Neural cell (in vitro differentiated cells): Measurements from ENCODE around the gene FASLG.

ENCODE experiments used
- EP300 ChIP-seq: fragments of 450-650 bp; conservative IDR thresholded peaks from 2 replicates; pipeline ENCODE4 v1.6.1; 2014; ENCODE audit warnings: antibody characterized with exemption, mild to moderate bottlenecking, moderate library complexity; ENCODE audit not compliant: poor library complexity, severe bottlenecking
- TF ChIP-seq, protein P1 (sequence below): fragments of 450-650 bp; IDR thresholded peaks from 2 replicates; pipeline ENCODE4 v1.5.1; 2014; ENCODE audit warnings: antibody characterized with exemption, mild to moderate bottlenecking, moderate library complexity; ENCODE audit not compliant: poor library complexity, severe bottlenecking
- TF ChIP-seq, protein P2 (sequence below): IDR thresholded peaks from 2 replicates; pipeline ENCODE4 v1.6.1; 2012; ENCODE audit warnings: borderline replicate concordance

DNA sequence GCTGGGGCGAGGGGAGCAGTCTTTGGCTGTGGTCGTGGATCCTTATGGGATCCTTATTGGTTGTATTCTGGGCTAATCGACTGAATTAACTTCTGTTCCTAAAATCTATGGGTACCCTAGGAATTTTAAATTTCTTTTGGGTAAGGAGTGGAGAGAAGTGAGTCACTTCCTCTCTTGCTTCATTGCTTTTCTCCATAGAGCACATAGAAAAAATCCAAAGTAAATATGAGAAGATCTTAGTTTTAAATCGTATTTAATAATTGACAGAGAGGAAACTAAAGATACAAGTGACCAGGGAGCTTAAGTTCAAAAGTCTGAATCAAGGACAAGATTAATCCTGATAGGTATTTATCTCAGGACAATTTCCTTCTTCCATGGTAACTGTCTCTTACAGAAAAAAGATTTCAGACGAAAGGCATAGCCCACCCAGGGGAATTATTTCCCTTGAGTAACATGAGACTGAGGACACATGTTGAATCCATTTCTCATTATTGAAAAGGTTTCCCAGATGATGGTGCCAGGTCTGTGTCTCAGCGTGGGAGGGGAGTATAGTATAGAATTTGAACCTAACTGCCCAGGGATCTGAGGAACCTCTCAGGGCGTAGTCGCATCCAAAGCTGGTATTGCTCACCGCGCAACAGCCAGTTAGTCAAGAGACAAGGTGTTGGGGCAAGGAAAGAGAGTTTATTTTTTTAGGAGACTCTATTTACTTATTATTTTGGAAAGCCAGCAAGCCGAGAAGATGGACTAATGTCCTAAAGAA lies 28.7 kb upstream of the FASLG start:
- TF ChIP-seq, protein P1, sequence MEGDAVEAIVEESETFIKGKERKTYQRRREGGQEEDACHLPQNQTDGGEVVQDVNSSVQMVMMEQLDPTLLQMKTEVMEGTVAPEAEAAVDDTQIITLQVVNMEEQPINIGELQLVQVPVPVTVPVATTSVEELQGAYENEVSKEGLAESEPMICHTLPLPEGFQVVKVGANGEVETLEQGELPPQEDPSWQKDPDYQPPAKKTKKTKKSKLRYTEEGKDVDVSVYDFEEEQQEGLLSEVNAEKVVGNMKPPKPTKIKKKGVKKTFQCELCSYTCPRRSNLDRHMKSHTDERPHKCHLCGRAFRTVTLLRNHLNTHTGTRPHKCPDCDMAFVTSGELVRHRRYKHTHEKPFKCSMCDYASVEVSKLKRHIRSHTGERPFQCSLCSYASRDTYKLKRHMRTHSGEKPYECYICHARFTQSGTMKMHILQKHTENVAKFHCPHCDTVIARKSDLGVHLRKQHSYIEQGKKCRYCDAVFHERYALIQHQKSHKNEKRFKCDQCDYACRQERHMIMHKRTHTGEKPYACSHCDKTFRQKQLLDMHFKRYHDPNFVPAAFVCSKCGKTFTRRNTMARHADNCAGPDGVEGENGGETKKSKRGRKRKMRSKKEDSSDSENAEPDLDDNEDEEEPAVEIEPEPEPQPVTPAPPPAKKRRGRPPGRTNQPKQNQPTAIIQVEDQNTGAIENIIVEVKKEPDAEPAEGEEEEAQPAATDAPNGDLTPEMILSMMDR, result no peak
- TF ChIP-seq, protein P2, sequence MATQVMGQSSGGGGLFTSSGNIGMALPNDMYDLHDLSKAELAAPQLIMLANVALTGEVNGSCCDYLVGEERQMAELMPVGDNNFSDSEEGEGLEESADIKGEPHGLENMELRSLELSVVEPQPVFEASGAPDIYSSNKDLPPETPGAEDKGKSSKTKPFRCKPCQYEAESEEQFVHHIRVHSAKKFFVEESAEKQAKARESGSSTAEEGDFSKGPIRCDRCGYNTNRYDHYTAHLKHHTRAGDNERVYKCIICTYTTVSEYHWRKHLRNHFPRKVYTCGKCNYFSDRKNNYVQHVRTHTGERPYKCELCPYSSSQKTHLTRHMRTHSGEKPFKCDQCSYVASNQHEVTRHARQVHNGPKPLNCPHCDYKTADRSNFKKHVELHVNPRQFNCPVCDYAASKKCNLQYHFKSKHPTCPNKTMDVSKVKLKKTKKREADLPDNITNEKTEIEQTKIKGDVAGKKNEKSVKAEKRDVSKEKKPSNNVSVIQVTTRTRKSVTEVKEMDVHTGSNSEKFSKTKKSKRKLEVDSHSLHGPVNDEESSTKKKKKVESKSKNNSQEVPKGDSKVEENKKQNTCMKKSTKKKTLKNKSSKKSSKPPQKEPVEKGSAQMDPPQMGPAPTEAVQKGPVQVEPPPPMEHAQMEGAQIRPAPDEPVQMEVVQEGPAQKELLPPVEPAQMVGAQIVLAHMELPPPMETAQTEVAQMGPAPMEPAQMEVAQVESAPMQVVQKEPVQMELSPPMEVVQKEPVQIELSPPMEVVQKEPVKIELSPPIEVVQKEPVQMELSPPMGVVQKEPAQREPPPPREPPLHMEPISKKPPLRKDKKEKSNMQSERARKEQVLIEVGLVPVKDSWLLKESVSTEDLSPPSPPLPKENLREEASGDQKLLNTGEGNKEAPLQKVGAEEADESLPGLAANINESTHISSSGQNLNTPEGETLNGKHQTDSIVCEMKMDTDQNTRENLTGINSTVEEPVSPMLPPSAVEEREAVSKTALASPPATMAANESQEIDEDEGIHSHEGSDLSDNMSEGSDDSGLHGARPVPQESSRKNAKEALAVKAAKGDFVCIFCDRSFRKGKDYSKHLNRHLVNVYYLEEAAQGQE, result no peak
- no peak for TF ChIP-seq EP300
